NCI-H526 (cell line): ENCODE results near the gene IL11RA.

Source experiments
- DNase-seq, 2 experiments: peaks; one replicate each; lab custom pipeline; 2025; lab: John Stamatoyannopoulos, UW

IL11RA gene

DNA sequence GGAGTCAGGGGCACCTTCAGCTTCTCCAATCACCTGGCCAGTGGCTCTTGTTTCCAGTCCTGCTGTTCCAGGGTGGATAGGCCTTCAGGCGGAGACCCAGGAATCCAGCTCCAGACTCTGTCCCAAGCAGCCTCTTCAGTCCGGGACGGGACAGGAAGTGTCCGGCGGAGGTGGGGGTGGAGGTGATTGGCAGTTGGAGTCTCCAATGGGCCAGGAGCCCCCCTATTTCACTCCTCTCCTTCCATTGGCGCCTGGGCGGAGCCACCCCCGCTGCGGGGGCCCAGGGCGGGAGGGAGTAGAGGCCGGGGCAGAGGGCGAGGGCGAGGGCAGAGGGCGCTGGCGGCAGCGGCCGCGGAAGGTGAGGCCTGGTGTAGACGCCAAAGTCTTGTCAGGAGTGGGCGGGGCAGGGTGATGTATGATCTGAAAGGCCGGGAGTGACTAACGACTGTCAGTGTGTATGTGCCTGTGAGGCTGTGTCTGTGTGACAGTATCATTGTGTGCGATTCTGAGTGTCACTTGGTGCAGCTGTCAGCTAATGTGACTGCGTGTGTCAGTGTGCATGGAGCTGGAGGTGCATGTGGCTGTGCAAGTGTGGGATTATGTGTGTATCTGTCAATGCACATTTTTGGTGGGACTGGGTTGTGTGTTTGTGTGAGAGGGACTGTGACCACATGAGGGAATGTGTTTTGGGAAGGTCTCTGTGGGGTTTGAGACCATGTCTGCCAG is at the start of gene IL11RA:
Gene IL11RA, plus strand, starts transcription at position 310 of the 726 bp plus-strand sequence. CDS start 3,033 bp downstream, outside the sequence.
- peak in 1 of 2 experiments; percentile 69 for DNase-seq

DNA sequence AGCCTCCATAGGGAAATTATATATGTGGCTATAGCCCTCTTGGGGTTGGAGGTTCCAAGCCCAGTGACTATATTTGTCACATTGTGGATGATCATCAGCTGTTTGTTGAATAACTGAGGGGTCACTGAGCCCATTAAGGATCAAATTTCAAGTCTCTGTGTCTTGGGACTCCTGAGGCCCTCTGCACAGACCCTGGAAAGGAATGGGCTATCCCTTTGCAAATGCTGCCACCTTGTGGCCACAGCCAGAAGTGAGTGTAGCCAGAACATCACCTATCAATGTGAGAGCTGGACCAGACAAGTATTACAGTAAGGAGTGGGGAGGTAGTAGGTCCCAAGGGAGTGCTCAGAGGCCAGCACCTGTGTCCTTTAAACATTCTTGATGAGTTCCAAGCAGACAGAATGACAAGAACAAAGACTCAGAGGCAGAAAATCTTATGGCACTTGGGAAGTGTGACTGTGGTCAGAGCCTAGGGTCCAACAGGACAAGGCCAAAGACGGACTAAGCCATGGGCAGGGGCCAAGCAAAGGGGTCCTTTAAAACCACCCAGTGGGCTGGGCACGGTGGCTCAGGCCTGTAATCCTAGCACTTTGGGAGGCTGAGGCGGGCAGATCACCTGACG is 48.3 kb upstream of the IL11RA start:
- DNase-seq = peak; percentile 71 to 88

DNA sequence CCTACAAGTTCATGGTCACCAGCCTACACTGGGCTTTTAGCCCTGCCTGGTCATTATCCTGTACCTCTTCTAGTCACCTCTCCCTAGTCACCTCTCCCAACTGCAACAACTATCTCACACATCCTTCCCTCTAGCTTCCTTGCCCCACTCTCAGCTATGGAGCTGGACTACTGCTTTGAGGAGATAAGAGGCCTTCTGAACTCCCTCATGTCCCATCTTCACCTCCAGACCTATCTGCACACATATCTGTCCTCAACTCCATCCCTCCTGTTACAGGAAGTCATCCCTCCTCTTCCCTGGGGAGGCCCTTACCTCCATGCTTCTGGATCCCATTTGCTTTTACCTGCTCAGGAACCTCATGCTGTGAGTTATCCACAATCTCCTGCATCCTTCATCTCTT is 45.8 kb upstream of the IL11RA start:
- DNase-seq = no peak

DNA sequence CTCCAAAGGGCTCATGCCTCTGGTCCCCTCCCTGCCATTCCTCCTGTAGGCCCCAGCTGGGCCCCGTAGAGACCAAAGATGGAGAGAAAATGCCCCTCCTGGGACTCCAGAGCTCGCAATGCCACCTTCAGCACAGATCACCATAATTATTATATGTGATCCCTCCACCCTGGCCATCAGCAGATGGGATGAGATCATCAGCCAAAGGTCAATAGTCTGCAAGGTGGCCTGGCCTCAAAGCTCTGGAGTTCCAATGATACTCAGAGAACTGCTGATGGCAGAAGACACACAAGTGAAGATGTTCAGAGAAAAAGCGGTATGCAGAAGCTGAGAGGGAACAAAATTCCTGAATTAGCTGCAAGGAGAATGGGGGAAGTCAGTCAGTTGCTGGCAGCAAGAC is 45.1 kb upstream of the IL11RA start:
- no peak for DNase-seq

DNA sequence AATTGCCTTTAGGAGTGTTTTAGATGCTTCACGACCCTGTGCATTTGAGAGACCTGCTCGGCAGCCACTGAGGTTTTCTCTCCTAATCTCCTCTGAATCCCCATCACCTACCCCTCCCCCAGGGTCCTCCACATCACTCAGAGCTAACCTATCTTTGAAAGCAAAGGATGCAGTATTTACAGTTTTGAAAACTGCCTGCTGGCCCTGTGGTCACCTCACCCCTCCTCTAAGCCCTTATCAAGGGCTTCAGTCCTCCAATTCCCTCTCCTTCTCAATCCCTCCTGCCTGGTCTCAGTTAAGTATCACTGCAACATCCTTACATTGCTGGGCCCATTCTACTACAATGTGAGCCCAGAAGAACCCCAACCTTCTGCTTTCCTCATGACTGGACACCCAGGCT is 44.7 kb upstream of the IL11RA start:
- DNase-seq = no peak

DNA sequence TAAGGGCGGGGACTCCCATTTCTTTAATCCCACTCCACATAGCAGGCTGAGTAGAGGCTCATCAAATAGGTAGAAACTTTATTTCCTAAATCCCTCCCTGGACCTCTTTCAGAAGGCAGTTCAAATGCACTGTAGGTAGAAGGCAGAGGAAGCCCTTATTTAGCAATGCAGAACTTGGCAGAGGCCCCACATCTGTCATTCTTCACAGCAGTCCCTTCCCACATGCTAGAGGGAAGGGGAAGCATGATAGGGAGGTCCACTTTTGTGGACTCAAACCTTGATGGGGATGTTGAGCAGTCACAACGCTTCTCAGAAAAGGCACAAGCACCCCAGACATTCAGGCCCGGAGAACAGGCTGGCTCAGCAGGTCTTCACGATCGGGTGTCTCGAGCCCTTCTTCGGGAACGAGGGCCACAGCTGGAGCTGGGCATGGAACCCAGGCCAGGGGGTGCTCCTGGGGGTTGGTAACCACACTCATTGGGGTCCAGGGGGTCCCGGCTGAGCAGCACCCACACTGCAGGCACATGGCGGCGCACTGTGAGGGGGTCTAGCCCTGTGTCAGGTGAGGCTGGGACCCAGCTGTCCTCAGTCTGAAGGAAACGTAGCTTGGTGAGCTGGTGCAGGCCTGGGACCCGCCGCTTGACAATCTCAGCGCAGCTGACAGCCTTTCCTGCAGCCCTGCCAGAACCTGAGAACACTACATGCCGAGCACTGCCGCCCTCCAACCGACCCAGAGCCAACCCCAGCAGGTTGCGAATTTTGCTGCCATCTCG is 41.4 kb upstream of the IL11RA start:
- DNase-seq = no peak

DNA sequence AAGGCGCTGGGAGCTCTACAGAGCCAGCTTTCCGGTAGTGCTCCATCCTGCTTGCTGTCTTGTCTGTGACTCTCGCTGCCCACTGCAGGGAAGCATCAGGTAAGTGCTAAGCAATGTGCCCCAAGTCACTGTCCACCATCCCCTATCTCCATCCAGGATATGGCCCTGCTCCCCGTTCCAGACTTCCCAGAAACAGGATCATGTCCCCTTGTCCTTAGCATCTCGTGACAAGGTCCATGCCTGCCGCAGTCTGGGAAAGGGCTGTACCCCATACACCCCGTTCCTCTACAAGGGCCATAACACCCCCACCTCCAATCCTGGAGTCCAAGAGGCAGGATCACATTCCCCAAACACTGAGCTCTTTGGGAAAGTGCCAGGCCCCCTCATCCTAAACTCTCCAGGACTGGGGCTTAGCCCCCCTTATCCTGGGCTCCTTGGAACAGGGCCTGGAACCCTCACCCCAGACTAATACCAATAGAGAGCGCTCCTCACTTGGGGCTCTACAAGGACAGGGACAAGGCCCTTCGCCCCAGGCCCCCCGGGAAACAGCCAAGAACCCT is 40.7 kb upstream of the IL11RA start:
- DNase-seq = peak in 1 of 2 experiments; percentile 37

DNA sequence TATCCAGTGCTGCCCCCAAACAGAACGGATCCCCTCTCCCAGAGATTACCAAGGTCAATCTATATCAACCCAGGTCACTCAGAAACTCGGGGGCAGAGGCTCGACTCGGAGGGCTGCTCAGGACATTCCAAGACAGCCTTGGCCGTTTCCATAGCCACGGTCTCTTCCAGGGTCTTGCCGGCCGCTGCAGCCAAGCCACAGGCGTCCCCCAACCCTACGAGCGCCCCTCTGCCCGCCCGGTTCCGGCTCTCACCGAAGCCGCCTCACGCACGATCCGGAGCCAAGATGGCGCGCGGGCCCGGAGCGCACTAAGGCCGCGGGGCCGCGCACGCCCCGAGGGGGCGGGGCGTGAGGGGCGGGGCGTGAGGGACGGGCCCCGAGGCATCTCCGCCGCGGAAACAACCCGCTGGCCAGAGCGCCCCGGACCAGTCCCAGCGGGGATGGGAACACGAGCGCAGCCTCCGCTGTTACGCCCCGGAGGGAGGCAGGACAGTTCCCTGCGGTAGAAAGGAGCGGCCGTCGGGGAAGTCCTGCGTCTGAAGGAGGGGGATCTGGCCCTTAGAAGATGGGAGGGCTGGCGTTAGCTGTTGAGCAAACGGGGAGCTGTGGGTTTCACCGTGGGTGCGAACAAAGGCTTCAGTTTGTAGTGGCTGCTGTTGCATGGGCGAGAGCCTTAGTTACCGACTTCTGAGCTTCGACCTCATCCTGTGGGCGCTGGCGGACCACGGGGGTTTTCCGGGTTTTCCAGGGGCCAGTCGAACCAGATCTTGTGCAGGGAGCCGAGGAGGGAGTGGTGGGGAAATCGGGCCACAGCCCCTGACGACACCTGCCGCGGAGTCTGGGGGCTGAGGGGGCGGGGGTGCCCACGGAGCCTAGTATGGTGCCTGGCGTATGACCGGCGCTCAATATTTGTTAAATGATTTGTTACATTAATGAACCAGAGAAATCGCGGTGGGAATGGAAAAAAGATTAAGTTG is 39.9 kb upstream of the IL11RA start, which contains the start of gene RPP25L:
Gene RPP25L, minus strand, starts transcription at position 287 of the 977 bp plus-strand sequence. CDS start 801 bp downstream, outside the sequence.
- peak in 1 of 2 experiments; percentile 91 for DNase-seq

DNA sequence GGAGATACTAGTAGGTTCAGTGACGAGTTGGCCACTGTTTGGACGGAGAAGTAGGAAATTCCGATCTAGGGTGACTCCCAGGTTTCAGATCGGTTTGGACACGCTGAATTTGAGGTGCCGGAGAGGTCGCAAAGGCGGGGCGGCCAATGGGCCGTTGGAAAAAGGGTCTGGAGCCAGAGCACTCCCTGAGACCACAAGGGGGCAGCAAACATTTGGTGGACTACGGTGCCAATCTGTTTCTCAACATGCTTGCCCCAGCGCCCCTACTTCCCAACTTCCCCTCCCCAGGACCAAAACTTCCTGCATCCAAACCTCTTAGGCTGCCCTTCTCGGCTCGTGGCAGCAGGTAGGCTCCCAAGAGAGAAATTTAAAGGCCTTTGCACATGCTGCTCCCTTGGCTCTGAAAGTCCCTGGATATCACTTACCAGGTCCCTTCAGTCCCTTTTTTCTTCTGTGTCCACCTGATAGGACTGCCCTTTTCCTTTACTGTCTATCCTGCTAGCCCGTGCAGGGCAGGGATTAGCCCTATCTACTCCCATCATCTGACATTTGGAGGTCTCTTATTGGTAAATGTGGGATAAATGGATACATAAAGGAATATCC is 39.1 kb upstream of the IL11RA start:
- peak; percentile 43 to 90 for DNase-seq

DNA sequence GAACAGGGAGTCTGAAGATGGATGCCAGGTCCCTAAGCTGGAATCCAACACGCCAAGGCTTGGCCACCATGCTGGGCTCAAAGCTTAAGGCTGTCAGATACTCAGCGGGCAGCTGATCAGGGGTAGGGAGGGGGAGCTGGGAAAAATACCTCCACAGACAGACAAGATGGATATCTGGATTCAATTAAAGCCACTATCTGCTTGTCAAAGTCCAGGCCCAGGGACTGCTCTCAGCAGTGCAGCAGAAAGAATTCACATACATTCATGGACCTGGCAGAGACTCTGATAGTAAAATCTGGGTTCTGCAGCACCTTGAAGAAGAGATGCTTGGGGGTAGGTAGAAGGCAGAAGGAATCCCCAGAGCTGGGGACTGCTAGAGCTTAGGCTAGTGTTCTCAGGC is 36.9 kb upstream of the IL11RA start:
- DNase-seq = no peak

DNA sequence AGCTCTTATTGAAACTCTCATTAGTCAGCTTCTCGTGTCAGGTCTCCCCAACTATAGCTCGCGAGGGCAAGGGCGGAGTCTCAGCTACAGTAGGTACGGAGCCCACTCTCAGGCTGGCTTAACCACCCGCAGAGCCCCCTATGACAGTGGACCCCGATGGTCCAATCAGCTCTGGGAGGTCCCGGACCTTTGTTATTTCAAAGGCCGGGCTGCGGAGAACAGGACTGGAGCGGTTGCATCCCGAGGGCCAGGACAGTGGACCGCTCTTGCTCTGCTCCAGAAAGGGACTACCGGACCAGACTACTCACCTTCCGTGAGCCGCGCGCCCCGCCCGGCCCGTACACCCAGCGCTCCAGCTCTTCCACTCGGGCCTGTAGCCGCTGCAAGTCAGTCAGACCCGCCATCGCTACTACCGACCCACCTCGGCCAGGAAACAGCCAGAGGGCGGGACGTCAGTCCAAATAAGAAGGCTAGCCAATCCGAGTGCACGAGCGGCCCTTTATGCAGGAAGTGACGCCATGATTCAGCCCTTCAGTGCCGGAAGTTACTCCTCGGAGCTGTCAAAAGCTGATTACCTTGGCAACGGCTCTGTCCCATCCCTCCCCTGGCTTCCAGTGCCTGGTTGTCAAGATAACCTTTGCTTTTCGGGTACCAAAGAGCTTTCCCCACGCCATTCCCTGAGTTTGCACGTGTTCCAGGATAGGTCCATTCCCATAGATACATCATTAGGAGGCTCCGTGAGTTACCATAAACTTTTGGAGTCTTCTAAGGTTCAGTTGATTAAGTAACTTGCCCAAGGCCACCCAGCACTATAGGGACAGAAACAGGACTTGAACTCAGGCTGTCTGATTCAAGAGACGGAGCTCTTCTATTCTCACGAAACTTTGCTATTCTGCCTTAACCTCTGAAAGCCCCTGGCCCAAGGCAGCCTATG is 31.7 kb upstream of the IL11RA start, which contains the start of gene DCTN3:
Gene DCTN3, minus strand, starts transcription at position 435 of the 934 bp plus-strand sequence. Its CDS starts 31 bp downstream, at position 404.
- peak; percentile 90 to 96 for DNase-seq

DNA sequence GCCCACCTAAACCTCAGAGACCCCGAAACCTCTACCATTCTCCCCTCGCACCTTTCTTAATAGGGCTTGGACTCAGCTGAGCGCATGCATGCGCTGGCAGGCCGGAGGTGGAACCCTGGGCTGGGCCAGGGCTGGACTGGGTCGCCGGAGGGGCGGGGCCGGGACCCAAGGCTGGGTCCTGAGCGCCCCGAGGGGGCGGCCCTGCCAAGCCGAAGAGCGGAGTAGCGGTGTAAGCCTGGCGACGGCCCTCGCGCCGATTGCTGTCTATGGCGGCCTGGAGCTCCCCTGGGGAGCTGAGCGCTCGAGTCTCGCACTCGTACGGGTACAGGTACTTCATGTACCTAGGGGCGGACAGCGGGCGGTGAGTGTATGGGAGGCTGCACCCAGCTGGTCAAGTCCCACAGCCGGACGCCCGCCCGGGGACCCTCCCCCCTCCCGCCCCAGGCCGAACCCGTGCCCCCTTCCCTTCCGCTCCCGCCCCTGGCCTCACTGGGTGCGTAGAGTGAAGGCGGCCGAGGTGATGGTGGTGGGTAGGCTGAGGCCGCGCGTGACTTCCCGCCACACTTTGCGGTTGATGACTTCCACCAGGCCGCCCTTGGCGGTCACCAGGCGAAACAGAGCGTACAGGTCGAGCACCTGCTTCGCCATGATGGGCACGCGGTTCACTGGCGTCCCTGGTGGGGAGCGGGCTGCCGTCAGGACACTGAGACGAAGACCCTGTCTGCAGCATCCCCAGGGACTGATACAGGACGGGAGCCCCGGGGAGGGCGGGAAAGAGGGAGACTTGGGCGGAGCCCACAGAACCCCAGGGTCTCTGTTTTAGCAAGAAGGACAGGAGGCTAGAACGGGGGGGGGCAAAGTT is 28.4 kb upstream of the IL11RA start:
- DNase-seq = no peak

DNA sequence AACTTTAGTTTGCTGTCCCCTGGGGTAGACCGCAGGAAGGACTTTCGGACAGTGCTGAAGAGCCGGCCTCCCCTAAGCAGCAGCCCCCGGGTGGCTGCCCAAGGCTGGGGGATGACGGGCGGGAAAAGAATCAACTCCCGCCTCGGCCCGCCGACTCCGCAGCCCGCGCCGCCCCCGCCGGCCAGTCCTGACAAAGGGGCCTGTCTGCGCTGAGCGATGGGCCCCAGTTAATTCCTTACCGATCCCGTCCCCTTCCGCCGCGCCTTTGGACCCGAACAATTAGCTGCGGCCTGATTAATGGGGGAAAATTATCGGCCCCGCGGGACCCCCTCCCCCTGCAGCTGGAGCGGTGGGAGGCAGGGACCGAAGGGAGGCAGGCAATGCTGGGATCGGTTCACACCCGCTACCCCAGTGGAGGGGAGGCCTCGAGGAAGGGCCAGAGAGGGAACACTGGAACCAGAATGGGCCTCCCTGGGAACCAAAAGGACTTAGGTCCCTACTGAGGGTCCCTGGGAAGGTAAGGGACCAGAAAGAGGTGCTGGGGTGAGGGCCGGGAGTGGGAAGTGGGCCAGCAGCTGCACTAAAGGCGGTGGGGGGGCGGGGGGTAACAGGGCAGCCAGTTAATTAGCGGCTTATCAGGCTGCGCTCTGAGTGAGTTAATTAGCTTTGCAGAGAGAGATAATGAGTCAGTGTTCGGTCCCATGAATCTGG is 27.4 kb upstream of the IL11RA start:
- DNase-seq = no peak

DNA sequence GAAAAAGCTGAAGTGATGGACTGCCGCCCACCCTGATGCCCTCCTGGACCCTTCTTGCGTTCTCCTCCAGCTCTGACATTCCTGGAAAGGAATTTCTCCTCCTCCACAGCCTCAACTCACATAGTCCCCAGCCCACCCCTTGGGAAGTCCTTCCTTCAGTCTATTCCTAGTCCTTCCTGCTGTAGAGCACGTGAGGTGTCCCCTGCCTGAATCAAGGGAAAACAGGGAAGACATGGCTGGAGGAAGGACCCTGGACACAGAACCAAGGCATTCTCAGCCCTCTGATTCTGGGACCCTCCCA is 26.8 kb upstream of the IL11RA start:
- DNase-seq = no peak

DNA sequence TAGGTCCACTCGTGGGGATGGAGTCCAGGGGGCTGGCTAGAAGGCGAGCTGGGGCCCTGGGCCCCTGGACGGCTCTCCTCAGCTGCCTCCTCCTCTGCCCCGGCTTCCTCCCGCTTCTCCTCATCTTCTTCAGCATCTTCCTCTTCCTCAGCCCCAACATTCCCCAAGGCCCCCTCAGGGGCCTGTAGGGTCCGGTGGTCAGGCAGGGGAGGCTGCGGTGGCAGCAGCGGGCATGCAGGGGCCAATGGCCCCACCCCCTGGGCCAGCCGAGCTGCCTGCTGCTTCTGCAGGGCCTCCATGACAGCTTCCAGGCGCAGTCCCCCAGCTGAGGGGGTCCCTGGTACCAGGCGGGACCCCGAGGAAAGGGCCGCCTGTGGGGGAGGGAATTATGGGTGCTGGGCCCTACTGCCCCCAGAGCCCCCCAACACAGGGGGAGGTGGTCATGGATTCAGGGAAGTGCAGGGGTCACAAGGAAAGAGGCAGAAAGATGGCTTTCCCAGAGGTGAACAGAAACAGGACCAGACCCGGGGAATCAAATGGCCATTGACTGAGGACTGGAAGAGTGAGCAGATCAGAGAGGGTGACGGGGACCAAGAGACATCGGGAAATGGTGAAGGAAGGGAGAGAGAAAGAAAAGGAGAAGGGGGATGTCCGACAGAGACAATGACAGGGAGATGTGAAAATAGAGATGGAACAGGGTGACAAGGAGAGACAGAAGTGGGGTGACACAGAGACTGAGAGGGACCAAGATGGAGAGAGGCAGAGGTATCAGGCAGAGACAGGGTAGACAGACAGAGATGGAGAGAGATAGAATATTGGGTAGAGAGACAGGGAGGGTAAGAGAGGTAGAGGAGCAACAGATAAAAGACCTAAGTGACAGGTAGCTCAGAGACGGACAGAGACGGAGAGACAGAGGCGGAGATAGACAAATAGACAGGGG is 24.0 kb upstream of the IL11RA start:
- DNase-seq = no peak

DNA sequence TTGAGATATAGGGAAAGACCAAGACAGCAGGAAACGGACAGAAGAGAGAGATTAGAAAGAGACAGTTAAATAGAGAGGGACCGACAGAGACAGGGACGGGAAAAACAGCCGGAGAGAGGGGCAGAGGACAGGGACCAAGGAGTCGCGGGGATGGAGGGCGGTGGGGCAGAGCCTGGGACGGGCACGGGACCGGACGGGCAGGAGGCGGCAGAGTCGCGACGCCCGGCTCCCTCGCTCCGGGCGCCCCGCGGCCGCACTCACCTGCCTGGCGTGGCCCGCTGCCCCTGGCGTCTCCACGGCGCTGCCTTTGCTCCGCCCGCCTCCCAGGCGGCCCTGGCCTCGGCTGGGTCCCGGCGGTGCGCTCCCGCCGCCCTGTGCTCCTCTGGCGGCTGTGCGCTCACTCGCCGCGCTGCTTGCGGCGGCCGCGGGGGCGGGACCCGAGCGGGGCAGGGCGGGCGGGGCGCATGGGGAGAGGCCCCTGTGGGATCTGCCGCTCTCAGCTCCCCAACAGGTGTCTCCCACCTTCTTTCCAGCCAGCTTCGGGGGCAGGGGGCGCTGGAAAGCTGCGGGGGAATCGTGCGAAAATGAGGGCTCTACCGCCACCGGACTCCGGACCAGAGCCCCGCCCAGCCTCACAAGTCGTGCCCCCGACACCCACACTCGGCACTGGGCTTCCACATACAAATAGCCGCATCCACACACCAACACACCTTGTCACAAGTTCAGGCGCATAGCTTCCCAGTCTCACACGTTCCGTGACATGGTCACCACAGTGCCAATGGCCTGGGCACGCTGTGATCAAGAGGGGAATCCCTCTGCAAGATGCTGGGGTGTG is 23.1 kb upstream of the IL11RA start, which contains the start of gene ARID3C:
Gene ARID3C, minus strand, starts transcription at position 411 of the 835 bp plus-strand sequence. CDS start 1,052 bp downstream, outside the sequence.
- peak in 1 of 2 experiments; percentile 81 for DNase-seq
